PFSK-1 (cell line): ENCODE results near the gene TMEM147.

Experiments
- FOXP2 ChIP-seq: optimal IDR thresholded peaks from 2 replicates; pipeline ENCODE3; 2011; ENCODE audit warnings: borderline replicate concordance, control low read depth, inconsistent platforms; ENCODE audit not compliant: insufficient read depth; ENCODE audit errors: extremely low read length, extremely low read depth
- POLR2AphosphoS5 ChIP-seq: IDR thresholded peaks from 2 replicates; pipeline ENCODE4 v1.6.1; 2012; ENCODE audit warnings: low read depth, mild to moderate bottlenecking, control low read depth, low read length, moderate library complexity
- REST ChIP-seq, 2 experiments: IDR thresholded peaks; 2 replicates each; pipeline versions ENCODE4 v1.6.1 to v1.8.0; 2011 to 2012; ENCODE audit warnings: low read depth in 2 of 2, low read length in 2 of 2, control low read depth in 1 of 2, inconsistent platforms in 1 of 2, mild to moderate bottlenecking in 1 of 2, moderate library complexity in 1 of 2; ENCODE audit not compliant: insufficient read depth in 1 of 2
- SIN3A ChIP-seq: IDR thresholded peaks from 2 replicates; pipeline ENCODE4 v1.6.1; 2012; ENCODE audit warnings: mild to moderate bottlenecking, low read length, moderate library complexity, borderline replicate concordance; ENCODE audit not compliant: insufficient read depth
- TAF1 ChIP-seq: IDR thresholded peaks from 2 replicates; pipeline ENCODE4 v1.6.1; 2012; ENCODE audit warnings: low read length, control low read depth, borderline replicate concordance; ENCODE audit not compliant: insufficient read depth

The TMEM147 gene

GRCh38 chr19:35528218-35529038, 17.0 kb upstream of the TMEM147 start, which contains the start of gene SBSN:
SBSN (minus strand) TSS chr19:35528311; CDS start chr19:35528281, 30 bp downstream.
- no peak for TF ChIP-seq SIN3A
- no peak for TF ChIP-seq TAF1
- no peak for TF ChIP-seq POLR2AphosphoS5

DNA sequence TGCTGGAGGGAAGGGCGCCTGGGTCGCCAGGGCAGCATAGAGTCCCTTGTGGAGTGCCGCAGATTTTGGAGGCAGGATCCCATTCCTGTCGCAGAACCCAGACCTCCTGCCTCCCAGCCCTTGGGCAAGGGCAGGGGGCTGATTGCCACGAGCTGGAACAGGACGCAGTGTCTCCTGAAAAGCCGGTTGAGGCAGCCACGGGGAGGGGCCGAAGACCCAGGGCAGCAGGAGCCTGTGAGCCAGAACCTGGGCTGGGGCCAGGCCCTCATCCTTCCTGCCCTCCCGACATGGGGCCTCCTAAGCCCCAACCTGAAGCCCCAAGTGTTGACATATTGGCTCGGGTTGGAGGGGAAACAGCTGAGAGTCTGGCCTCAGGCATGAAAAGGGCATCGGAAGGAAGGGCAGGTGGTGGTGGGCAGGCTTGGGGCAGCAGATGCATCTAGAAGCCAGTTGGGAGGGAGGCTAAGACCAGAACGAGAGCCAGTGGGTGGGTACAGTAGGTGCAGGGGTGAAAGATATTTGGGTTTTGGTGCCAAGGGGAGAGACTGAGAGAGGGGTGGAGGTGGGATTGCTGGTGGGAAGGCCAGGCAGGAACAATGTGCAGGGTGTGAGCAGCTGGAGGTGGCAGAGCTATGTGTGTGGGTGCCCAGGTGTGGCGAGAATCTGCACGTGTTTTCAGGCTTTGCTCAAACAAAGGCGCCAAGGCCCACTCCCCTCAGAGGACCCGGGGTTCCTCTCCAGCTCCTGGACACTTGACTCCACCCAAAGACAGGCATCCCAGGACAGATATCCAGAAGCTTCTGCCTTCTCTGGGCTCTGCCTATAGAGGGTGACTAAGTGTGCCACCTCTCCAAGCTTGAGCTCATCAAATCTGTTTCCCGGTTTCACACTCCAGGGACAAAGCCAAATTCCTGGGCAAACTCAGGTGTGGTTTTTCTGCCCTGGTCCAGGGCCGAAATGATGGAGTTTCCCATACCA, 15.9 kb upstream of the TMEM147 start:
- TF ChIP-seq TAF1, result no peak
- no peak for TF ChIP-seq REST (IDR thresholded peaks at IDR 0.05; ENCODE audit: insufficient read depth in 1 of 2, low read depth in 2 of 2, low read length in 2 of 2)
- no peak for TF ChIP-seq SIN3A
- TF ChIP-seq FOXP2, result no peak
- no peak for TF ChIP-seq POLR2AphosphoS5

DNA sequence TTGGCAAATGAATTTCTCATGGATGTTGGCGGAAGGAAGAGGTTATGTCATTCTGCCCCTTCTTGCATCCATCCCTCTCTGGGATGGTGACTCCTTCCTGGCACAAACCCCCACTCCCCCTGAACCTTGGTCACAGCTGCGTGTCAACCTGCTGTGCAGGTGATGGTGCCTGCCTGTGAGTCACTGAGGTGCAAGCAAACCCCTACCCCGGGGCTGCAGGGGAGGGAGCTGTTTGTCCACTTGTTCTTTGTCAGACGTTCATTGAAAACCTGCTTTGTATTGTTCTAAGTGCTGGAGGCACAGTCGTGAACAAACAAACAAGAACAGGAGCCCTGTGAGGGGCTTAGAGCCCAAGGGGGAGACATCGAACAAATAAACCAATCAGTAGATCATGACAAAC, 14.1 kb upstream of the TMEM147 start:
- TF ChIP-seq REST (IDR thresholded peaks at IDR 0.05; ENCODE audit: insufficient read depth in 1 of 2, low read depth in 2 of 2, low read length in 2 of 2), result no peak
- TF ChIP-seq TAF1, result no peak
- no peak for TF ChIP-seq SIN3A
- no peak for TF ChIP-seq POLR2AphosphoS5
- TF ChIP-seq FOXP2, result no peak

DNA sequence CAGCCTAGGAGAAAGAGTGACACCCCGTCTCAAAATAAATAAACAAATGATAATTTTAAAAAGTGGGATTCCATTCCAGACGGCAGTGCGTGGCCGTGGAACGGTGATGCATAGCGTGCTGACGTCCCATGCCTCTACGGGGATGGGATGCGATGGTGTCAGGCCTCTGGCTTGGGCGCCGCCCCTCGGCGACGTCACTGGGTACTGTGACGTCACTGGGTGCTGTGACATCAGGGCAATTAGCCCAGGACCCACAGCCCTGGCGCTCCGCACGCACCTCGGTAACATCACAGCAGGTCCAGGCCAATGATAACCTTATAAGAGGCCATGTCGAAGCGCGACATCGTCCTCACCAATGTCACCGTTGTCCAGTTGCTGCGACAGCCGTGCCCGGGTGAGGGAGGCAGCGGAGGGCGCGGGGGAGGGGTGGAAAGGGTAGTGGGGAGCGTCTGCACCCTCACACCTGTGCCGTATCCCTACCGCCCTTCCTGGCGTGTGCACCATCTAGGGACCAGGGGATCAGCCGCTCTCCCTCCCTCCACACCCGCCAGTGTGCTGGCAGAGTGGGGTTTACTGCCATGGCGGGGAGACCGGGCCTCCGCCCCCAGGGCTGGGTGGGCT, 12.1 kb upstream of the TMEM147 start, which contains the start of gene GAPDHS:
TSS of gene GAPDHS (plus strand) at position 256 of the 621 bp plus-strand sequence. CDS start at position 328, 72 bp downstream.
- TF ChIP-seq SIN3A (no peak), REST (IDR thresholded peaks at IDR 0.05; ENCODE audit: insufficient read depth in 1 of 2, low read depth in 2 of 2, low read length in 2 of 2) (no peak), POLR2AphosphoS5 (no peak), FOXP2 (no peak)

GRCh38 chr19:35533822-35534392, 11.5 kb upstream of the TMEM147 start:
- TF ChIP-seq FOXP2 (no peak), POLR2AphosphoS5 (no peak), REST (IDR thresholded peaks at IDR 0.05; ENCODE audit: insufficient read depth in 1 of 2, low read depth in 2 of 2, low read length in 2 of 2) (no peak)
